HG03095 (cell line): ENCODE measurements around the gene LMTK3.

Source experiments
- ATAC-seq: cut with Tn5 transposase; IDR thresholded peaks from one replicate; pipeline ENCODE4 v1.9.1; 2021; ENCODE audit warnings: moderate library complexity; ENCODE audit not compliant: unreplicated experiment

LMTK3 gene

DNA sequence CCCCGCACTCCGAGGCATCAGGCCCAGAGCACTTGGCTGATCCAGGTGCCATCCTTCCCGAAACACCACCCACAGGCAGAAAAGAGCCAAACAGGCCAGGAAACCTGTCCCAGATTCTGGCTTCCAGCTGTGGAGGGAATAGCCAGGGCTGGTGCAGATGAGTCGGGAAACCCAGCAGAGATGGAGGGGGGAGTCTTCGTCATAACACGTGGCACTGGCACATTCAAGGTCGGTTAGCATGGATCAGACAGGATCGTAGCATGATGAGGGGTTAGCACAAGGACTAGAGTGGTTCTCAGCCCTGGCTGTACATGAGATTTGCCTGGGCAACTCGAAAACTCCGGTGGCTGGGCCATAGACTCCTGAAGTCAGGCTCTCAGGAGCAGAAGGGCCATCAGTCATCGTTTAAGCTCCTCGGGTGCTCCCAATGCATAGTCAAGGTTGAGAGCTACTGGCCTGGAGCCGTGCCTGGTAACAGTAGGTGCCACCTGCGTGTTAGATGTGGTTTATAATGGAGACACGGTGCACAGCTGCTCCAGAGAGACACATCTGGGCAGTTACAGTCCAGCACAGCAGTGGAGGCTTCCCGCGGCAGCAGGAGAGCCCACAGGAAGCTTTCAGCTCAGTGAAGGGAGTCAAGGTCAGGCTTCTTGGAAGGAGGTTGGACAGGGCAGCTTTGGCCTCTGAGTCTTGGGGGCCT, 36.1 kb downstream of the LMTK3 start:
- ATAC-seq: no peak

- ATAC-seq: no peak
These were observed 37.5 kb downstream of the LMTK3 start for GRCh38 chr19:48474084-48474592.

DNA sequence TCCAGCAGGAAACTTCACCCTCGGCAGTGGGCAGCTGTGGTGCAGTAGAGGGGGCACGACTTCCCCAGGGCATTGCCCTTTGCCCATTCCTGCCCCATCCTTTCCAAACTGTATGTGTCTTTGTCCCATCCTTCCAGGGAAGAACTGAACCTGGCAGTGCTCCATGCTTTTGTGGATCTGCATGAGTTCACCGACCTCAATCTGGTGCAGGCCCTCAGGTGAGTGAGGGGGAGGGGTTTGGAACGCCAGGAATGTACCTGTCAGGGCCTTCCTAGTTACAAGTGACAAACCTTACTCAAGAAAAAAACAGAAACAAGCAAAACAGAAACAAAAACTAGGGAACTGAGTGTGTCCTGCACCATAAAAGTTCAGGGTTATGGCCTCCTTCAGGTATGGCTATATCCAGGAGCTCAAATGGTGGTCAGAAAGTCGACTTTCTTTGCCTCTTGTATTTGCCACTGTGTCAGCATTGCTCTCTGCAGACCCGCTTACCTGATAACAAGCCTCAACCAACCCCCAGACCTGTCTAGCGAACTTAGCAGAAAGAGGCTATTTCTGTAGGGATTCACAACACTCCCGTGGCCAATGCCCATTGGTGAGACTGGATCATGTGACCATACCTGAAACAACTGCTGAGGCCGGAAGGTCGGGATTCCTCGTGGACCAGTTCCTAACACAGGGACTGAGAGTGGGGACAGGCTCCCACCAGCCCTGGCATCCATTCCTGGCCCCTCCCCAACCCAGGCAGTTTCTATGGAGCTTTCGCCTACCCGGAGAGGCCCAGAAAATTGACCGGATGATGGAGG, 38.3 kb downstream of the LMTK3 start:
- ATAC-seq: no peak

- ATAC-seq: no peak
These were observed 39.8 kb downstream of the LMTK3 start for GRCh38 chr19:48471836-48472235.

GRCh38 chr19:48470856-48471255, 40.8 kb downstream of the LMTK3 start:
- ATAC-seq: no peak

DNA sequence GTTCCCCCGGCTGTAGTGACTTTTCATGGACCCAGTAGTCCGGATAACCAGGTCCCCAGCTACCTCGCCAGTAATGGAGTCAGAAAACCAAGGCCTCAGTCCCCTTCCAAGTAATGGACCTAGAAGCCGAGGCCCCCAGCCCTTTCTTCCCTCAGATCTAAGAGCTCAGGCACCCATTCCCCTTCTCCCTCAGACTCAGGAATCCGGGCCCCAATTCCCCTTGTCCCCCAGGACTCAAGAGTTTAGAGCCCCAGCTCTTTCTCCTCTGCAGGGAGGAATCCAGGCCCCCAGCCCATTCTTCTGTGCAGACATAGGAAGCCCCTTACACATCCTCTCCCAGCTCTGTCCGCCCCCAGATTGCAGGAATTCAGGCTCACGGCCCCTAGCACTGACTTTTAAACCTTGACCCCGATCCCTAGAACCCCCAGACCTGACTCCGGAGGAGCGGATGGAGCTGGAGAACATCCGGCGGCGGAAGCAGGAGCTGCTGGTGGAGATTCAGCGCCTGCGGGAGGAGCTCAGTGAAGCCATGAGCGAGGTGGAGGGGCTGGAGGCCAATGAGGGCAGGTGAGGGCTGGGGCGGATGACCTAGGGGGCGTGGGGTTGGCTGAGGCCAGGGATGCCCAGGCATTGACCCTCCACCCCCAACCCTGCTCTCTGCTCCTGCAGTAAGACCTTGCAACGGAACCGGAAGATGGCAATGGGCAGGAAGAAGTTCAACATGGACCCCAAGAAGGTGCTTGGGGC, 41.5 kb downstream of the LMTK3 start:
- ATAC-seq: no peak

DNA sequence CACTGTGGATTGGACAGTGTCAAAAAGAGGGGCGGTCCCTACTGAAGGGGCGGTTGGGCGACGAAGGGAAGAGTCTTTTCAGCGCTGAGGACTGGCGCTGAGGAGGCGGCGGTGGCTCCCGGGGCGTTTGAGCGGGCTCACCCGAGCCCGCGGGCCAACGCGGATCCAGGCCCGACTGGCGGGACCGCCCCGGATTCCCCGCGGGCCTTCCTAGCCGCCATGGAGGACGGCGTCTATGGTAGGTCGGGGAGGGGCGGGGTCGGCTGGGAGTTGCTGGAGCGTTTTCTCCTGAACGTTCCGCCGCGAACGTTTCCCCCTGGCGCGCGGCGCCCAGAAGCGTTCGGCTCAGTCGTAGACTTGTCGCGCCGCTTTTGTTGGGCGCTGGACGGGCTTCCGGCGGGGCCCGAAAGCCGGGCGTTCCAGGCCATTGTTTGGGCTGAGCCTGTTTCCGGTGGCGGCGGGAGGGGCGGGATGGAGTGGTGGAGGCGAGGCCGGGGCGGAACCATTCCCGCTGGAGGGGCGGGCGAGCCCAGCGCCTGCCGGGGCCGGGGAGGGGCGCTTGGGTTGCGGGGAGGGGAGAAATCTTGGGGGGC, 42.2 kb downstream of the LMTK3 start, which contains the start of gene CYTH2:
Gene CYTH2 (plus strand): TSS at position 81 of the 593 bp plus-strand sequence. CDS start 139 bp downstream, at position 220.
- peak; percentile 14 for ATAC-seq

DNA sequence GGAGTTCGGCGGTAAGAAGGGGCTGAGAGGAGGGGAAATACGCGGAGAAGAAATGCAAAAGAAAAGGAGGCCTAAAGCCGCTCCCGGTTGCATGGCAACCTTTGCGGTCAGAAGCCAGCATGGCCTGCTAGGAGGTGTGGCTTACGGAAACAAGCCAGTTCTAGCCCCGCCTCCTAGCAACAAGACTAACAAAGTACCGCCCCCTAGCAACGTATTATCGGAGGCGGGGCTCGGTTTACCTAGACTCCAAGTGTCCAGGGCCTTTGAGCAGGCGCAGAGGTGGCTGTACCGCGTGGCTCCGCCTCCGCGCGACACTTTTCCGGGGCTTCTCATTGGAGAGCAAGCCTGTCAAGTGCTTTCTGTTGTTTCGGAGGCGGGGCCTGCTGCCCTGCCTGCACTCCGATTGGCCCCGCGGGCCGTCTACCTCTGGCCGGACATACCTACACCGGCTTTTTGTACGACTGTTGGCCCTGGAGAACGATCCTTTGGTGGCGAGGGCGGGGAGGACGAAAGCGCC, 42.8 kb downstream of the LMTK3 start:
- ATAC-seq: peak; percentile 78

DNA sequence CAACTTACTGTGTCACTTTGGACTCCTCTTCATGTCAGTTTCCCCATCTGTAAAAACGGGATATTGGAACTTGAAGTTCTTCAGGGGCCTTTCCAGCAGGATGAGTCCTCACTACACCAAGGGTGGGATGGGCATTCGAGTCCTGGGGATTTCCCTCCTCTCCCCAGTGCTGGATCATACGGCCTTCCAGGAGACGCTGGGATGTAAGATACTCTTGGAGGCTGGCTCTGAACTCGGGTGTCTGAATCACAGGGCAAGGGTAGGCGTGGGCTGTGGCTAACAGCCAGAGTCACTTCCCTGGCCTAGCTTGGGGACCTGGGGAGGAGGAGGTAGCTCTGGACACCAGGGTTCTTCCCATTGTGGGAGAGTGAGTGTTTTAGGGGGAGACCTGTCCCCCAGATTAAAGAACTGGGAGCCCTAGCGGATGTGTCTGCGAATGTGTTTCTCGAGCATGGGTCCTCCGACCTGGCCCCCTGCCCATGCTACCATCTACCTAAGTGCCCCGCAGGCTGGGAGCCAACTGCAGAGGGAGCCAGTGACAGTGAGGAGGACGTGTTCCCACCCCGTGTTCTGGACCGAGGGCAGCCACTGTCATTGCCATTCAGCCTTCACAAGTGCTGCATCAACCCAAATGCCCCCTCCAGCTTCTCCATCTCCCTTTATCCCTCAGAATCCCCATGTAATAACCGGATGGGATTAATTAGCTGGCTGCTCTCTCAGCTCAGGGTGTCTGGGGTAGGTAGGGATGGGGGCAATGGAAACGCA, 44.9 kb downstream of the LMTK3 start:
- no peak for ATAC-seq

DNA sequence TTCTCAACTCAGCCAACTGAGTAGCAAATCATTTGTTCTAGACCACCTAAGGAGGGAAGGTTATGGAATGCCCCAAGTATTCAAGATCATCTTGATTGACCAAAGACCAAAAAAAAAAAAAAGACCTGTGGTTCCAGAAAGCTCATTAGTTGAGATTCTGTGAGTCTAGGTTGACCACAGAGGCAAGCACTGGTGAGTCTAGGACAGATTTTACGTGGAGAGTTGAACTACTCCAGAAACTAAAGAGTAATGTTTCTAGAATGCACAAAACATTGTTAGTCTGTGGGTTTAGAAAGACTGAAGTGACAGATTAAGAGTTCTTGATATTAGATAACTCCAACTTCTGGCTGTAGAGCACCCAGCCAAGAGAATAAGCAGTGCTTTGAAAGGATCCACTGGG, 46.4 kb downstream of the LMTK3 start:
- no peak for ATAC-seq

DNA sequence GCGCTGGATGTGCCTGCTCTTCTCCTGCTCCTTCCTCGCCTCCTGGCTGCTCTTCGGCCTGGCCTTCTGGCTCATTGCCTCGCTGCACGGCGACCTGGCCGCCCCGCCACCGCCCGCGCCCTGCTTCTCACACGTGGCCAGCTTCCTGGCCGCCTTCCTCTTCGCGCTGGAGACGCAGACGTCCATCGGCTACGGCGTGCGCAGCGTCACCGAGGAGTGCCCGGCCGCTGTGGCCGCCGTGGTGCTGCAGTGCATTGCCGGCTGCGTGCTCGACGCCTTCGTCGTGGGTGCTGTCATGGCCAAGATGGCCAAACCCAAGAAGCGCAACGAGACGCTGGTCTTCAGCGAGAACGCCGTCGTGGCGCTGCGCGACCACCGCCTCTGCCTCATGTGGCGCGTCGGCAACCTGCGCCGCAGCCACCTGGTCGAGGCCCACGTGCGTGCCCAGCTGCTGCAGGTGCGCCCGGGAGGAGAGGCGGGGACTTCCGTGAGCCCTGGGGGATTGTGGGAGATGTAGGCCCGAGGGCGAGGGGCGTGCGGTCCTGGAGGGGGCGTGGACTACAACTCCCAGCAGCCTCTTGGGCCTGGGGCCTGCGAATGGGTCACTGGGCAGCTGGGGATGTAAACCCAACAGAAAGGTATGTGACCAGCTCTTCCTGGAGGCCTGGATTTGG, 49.5 kb downstream of the LMTK3 start:
- ATAC-seq: no peak

GRCh38 chr19:48461651-48461981, 50.0 kb downstream of the LMTK3 start:
- ATAC-seq: no peak

- no peak for ATAC-seq
These were observed 53.6 kb downstream of the LMTK3 start for GRCh38 chr19:48458016-48458415.

- ATAC-seq: no peak
These were observed 54.8 kb downstream of the LMTK3 start for GRCh38 chr19:48456864-48457263.

DNA sequence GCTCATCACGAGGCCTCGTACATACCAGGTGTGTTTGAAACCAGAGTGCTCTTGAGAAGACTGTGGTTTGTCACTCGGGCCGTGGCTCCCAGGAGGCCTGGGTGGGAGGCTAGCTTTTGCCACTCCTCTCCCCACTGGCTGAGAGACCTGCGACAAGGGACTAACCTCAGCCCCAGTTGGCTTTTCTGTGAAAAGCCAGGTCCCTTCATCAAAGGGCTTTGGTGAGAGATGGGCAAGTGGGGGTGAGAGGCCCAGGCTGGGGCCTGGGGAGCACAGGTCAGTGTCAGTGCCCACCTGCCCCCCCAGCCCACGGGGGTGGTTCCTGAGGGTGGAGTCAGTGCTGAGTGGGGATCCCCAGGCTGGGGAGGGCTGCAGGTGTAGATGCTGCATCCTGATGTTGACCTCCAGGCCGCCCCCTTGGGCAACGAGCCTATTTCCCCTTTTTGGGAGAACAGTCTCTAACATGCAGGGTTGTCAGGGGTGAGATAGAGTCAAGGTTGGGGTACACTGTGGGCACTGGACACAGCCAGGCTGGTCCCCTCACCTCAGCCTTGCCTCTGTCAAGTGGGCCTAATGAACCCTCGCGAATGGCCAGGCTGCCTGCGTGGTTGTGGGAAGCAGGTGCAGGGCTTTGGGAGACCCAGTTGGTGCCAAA, 55.6 kb downstream of the LMTK3 start:
- ATAC-seq: no peak

- ATAC-seq: no peak
These were observed 56.3 kb downstream of the LMTK3 start, which contains the start of gene KCNJ14 for GRCh38 chr19:48455171-48455907. Gene KCNJ14 (plus strand): TSS chr19:48455574. CDS start chr19:48461725, 6,151 bp downstream.

- ATAC-seq: no peak
These were observed 57.4 kb downstream of the LMTK3 start for GRCh38 chr19:48454150-48454730.
